AG10803 (cell line): ENCODE measurements around the gene BRS3.

Experiments
- DNase-seq: peaks from one replicate; pipeline ENCODE4 v3.0.0; 2010; ENCODE audit warnings: low read depth
- H3K4me3 ChIP-seq: 2 replicates; pipeline ENCODE4 v1.5.1; 2011; ENCODE audit warnings: mild to moderate bottlenecking, low read length, control low read depth
- CTCF ChIP-seq: conservative IDR thresholded peaks from 2 replicates; pipeline ENCODE4 v1.5.1; 2011; ENCODE audit warnings: mild to moderate bottlenecking, low read length, control low read depth, inconsistent platforms

Gene BRS3

GRCh38 chrX:136493011-136493410 is 5.3 kb downstream of the BRS3 start:
- no peak for TF ChIP-seq CTCF
- no peak overlapping the region for H3K4me3 ChIP-seq
- DNase-seq, result no peak

GRCh38 chrX:136495043-136495442 is 7.3 kb downstream of the BRS3 start:
- no peak for DNase-seq
- no peak for TF ChIP-seq CTCF
- H3K4me3 ChIP-seq, result no peak overlapping the region

GRCh38 chrX:136496186-136496763 is 8.5 kb downstream of the BRS3 start:
- TF ChIP-seq CTCF, result no peak
- H3K4me3 ChIP-seq, result peak overlapping the region; percentile 71
- DNase-seq, result no peak

GRCh38 chrX:136496764-136497555 is 9.2 kb downstream of the BRS3 start:
- peak overlapping the region; percentile 75 for H3K4me3 ChIP-seq
- peak; percentile 79 for DNase-seq
- no peak for TF ChIP-seq CTCF

- peak within 1 kb of the TSS; percentile 75 for H3K4me3 ChIP-seq
- no peak for DNase-seq
- no peak for TF ChIP-seq CTCF
These were observed 9.9 kb downstream of the BRS3 start, which contains the start of gene HTATSF1 for GRCh38 chrX:136497556-136498052. Gene HTATSF1 (plus strand): TSS chrX:136497592. CDS start chrX:136497685, 93 bp downstream.

- H3K4me3 ChIP-seq, result no peak overlapping the region
- DNase-seq, result no peak
- TF ChIP-seq CTCF, result no peak
These were observed 31.3 kb downstream of the BRS3 start for GRCh38 chrX:136519069-136519468.

- no peak for TF ChIP-seq CTCF
- no peak overlapping the region for H3K4me3 ChIP-seq
These were observed 36.0 kb downstream of the BRS3 start for GRCh38 chrX:136523770-136524169.

More at GRCh38 chrX:136523770-136524169, 36.0 kb downstream of the BRS3 start:
- DNase-seq, result no peak
